OCI-LY7 (cell line): Measurements from ENCODE around the gene MIA. TPM values are rescaled to one million over a fixed set of nuclear protein-coding genes. Genes with fewer than 3 reads are reported as not detected.
A peak's percentile ranks its signal among the peaks of the same experiment; 100 is the strongest.

Source experiments
- BruUV-seq: library from RNA; stranded (reverse); fragments of 400-500 nt; replicated peaks from 2 replicates; lab custom pipeline; 2021; lab: Mats Ljungman, UMichigan
- CTCF ChIA-PET: fragments of 300-600 bp; sonication (Branson Sonifier 250); formaldehyde crosslinking; loops from one replicate; lab custom pipeline; 2022; ENCODE audit warnings: antibody characterized with exemption; ENCODE audit not compliant: unreplicated experiment; lab: Charles Lee
- POLR2A ChIA-PET: fragments of 300-600 bp; sonication (Branson Sonifier 250); formaldehyde crosslinking; loops from one replicate; lab custom pipeline; 2022; ENCODE audit warnings: antibody characterized with exemption; lab: Charles Lee
- DNase-seq: peaks from one replicate; pipeline ENCODE4 v3.0.0-alpha.2; 2015; ENCODE audit warnings: low spot score
- H2AFZ ChIP-seq: fragments of 200-600 bp; sonication (generic), shearing (Covaris generic); 2 replicates; pipeline ENCODE4 v1.6.1; 2014; ENCODE audit warnings: mild to moderate bottlenecking, antibody characterized with exemption, low read length, moderate library complexity
- H3K27ac ChIP-seq: fragments of 200-600 bp; sonication (generic); 2 replicates; pipeline ENCODE4 v1.5.1; 2014; ENCODE audit warnings: mixed run types, low read depth, mild to moderate bottlenecking, moderate library complexity, low read length, inconsistent platforms; ENCODE audit not compliant: poor library complexity, severe bottlenecking
- H3K36me3 ChIP-seq: fragments of 200-600 bp; sonication (generic); 2 replicates; pipeline ENCODE4 v1.6.1; 2014; ENCODE audit warnings: mild to moderate bottlenecking, antibody characterized with exemption, low read length, moderate library complexity, mixed read lengths; ENCODE audit not compliant: insufficient read depth
- H3K4me1 ChIP-seq: fragments of 200-600 bp; sonication (generic); 2 replicates; pipeline ENCODE4 v1.5.1; 2014; ENCODE audit warnings: mild to moderate bottlenecking, low read length; ENCODE audit not compliant: insufficient read depth, poor library complexity, severe bottlenecking
- H3K4me2 ChIP-seq: fragments of 200-600 bp; sonication (generic); 2 replicates; pipeline ENCODE4 v1.6.1; 2014; ENCODE audit warnings: mild to moderate bottlenecking, low read length
- H3K4me3 ChIP-seq: fragments of 200-600 bp; sonication (generic); 2 replicates; pipeline ENCODE4 v1.5.1; 2014; ENCODE audit warnings: mild to moderate bottlenecking, low read depth, low read length; ENCODE audit not compliant: poor library complexity, severe bottlenecking
- H3K79me2 ChIP-seq: fragments of 200-600 bp; sonication (generic); 2 replicates; pipeline ENCODE4 v1.6.1; 2016; ENCODE audit warnings: low read depth, mild to moderate bottlenecking, low read length, moderate library complexity, mixed read lengths; ENCODE audit not compliant: insufficient read depth
- H3K9me2 ChIP-seq: fragments of 200-600 bp; sonication (generic); 2 replicates; pipeline ENCODE4 v1.6.1; 2016; ENCODE audit warnings: mild to moderate bottlenecking, low read length, mixed read lengths; ENCODE audit not compliant: insufficient read depth
- H3K9me3 ChIP-seq: fragments of 200-600 bp; sonication (generic); 2 replicates; pipeline ENCODE4 v1.6.1; 2014; ENCODE audit warnings: mild to moderate bottlenecking, mixed run types, low read length, mixed read lengths
- H4K20me1 ChIP-seq: fragments of 200-600 bp; sonication (generic); 2 replicates; pipeline ENCODE4 v1.6.1; 2014; ENCODE audit warnings: mild to moderate bottlenecking, antibody characterized with exemption, low read length, moderate library complexity, mixed read lengths; ENCODE audit not compliant: insufficient read depth
- EZH2phosphoT487 ChIP-seq: fragments of 200-600 bp; sonication (generic); IDR thresholded peaks from 2 replicates; pipeline ENCODE4 v1.6.1; 2018; ENCODE audit warnings: low read depth, borderline replicate concordance, mild to moderate bottlenecking, mixed run types, antibody characterized with exemption, low read length, moderate library complexity, mixed read lengths
- intact Hi-C: fragments of 100-400 bp; cut with micrococcal nuclease; formaldehyde crosslinking; loops from one replicate; pipeline ENCODE4 v1.10.0; 2022; ENCODE audit not compliant: unreplicated experiment
- total RNA-seq, 2 experiments: library from RNA; depleted of rRNA in 1 of 2; stranded (reverse); fragments of >200 nt in 1 of 2; shearing (Covaris generic) in 1 of 2; gene quantifications; 2 replicates each; pipeline ENCODE4 v1.2.3, GENCODE V29; 2014 to 2022
- TF ChIP-seq, protein P1 (sequence below): fragments of 200-600 bp; sonication (generic); conservative IDR thresholded peaks from 2 replicates; pipeline ENCODE4 v1.5.1; 2014; ENCODE audit warnings: mild to moderate bottlenecking, antibody characterized with exemption, low read length, moderate library complexity, mixed read lengths

The MIA gene
- total RNA-seq, 2 experiments from 2014 or later = not detected

GRCh38 chr19:40752257-40752781 is 23.0 kb upstream of the MIA start:
- TF ChIP-seq, protein P1, sequence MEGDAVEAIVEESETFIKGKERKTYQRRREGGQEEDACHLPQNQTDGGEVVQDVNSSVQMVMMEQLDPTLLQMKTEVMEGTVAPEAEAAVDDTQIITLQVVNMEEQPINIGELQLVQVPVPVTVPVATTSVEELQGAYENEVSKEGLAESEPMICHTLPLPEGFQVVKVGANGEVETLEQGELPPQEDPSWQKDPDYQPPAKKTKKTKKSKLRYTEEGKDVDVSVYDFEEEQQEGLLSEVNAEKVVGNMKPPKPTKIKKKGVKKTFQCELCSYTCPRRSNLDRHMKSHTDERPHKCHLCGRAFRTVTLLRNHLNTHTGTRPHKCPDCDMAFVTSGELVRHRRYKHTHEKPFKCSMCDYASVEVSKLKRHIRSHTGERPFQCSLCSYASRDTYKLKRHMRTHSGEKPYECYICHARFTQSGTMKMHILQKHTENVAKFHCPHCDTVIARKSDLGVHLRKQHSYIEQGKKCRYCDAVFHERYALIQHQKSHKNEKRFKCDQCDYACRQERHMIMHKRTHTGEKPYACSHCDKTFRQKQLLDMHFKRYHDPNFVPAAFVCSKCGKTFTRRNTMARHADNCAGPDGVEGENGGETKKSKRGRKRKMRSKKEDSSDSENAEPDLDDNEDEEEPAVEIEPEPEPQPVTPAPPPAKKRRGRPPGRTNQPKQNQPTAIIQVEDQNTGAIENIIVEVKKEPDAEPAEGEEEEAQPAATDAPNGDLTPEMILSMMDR = no peak
- no peak for TF ChIP-seq EZH2phosphoT487
- H3K27ac ChIP-seq = peak overlapping the region; percentile 76
- peak overlapping the region; percentile 80 for H3K4me2 ChIP-seq
- peaks cover 82% of the 10 kb centered on the region for H3K79me2 ChIP-seq
- peak overlapping the region; percentile 80 for H3K4me3 ChIP-seq
- H2AFZ ChIP-seq = no peak overlapping the region
- peaks cover 61% of the 10 kb centered on the region for H3K4me1 ChIP-seq
- no peaks in the 10 kb centered on the region for H3K9me3 ChIP-seq
- peaks cover 25% of the 10 kb centered on the region for H4K20me1 ChIP-seq
- peaks cover 57% of the 10 kb centered on the region for H3K36me3 ChIP-seq
- intact Hi-C loops = loop anchor here (5.0 kb wide), 1 partner anchor 90 kb away; no protein-coding TSS in a partner anchor
- no TSS peak for BruUV-seq
- no peak for DNase-seq
- ChIA-PET CTCF (interaction anchor here (0.5 to 0.6 kb wide), 2 partner anchors 11 to 1150 kb away, joined by 3 to 5 read pairs; no protein-coding TSS in a partner anchor), POLR2A (interaction anchor here (0.7 to 4.3 kb wide), 4 partner anchors 24 to 501 kb away, joined by 3 to 31 read pairs (median 4); partner anchors contain the start of genes EGLN2 and RAB4B)
- no peaks in the 10 kb centered on the region for H3K9me2 ChIP-seq

GRCh38 chr19:40754611-40755247 is 20.6 kb upstream of the MIA start:
- Histone ChIP-seq H3K4me1 (peaks cover 40% of the 10 kb centered on the region), H3K9me3 (no peaks in the 10 kb centered on the region), H3K27ac (peak overlapping the region; percentile 39), H3K4me2 (peak overlapping the region; percentile 98), H3K9me2 (no peaks in the 10 kb centered on the region), H3K4me3 (peak overlapping the region; percentile 80), H3K36me3 (peaks cover 79% of the 10 kb centered on the region), H3K79me2 (peaks cover 84% of the 10 kb centered on the region), H2AFZ (no peak overlapping the region), H4K20me1 (peaks cover 25% of the 10 kb centered on the region)
- no peak for TF ChIP-seq EZH2phosphoT487
- TF ChIP-seq, protein P1 = no peak
- no peak for DNase-seq
- BruUV-seq = no TSS peak
- POLR2A ChIA-PET = interaction anchor here (0.5 to 4.3 kb wide), 2 partner anchors 24 to 134 kb away, joined by 3 to 31 read pairs; partner anchors contain the start of gene RAB4B
- CTCF ChIA-PET = interaction anchor here (1.2 kb wide), 1 partner anchor 53 kb away, joined by 4 read pairs; no protein-coding TSS in a partner anchor
- intact Hi-C loops = loop anchor here (5.0 kb wide), 1 partner anchor 92 kb away; no protein-coding TSS in a partner anchor
